ENCODE measurements around the gene RASD1.

RASD1 gene

GRCh38 chr17:17509601-17510425 is 13.6 kb upstream of the RASD1 start:
- DNase-seq, result no peak

- DNase-seq, result no peak
Observed at GRCh38 chr17:17508646-17509591, 12.7 kb upstream of the RASD1 start.

- DNase-seq, result no peak
Observed at GRCh38 chr17:17508019-17508535, 11.9 kb upstream of the RASD1 start.

- DNase-seq, result no peak
Observed at GRCh38 chr17:17507465-17508011, 11.3 kb upstream of the RASD1 start.

- DNase-seq, result no peak
Observed at GRCh38 chr17:17506893-17507464, 10.8 kb upstream of the RASD1 start.

- DNase-seq, result no peak
Observed at GRCh38 chr17:17506181-17506741, 10.1 kb upstream of the RASD1 start.

GRCh38 chr17:17505610-17506171 is 9.5 kb upstream of the RASD1 start:
- DNase-seq, result no peak

- DNase-seq, result no peak
Observed at GRCh38 chr17:17505151-17505550, 9.0 kb upstream of the RASD1 start.

- DNase-seq, result no peak
Observed at GRCh38 chr17:17504341-17505140, 8.3 kb upstream of the RASD1 start.

- DNase-seq, result no peak
Observed at GRCh38 chr17:17503566-17504130, 7.5 kb upstream of the RASD1 start.

GRCh38 chr17:17502741-17503565 is 6.8 kb upstream of the RASD1 start:
- no peak for DNase-seq

- no peak for DNase-seq
Observed at GRCh38 chr17:17500999-17501605, 4.9 kb upstream of the RASD1 start.

GRCh38 chr17:17499402-17500145 is 3.4 kb upstream of the RASD1 start:
- DNase-seq, result no peak

GRCh38 chr17:17498606-17499301 is 2.6 kb upstream of the RASD1 start:
- no peak for DNase-seq

GRCh38 chr17:17497845-17498520 is 1.8 kb upstream of the RASD1 start:
- DNase-seq, result no peak

- no peak for DNase-seq
Observed at GRCh38 chr17:17497065-17497844, 1.1 kb upstream of the RASD1 start.

All from islet precursor cell (in vitro differentiated cells).